ENCODE data around the gene ADM2. TPM values are rescaled to one million over a fixed set of nuclear protein-coding genes. Genes with fewer than 3 reads are reported as not detected.

Gene ADM2
- total and polyA plus RNA-seq, 2 of the 13 experiments (the other 11 are each of a cell fraction or from before 2014, with no cell fraction given) = 1.2 to 3.0 TPM

DNA sequence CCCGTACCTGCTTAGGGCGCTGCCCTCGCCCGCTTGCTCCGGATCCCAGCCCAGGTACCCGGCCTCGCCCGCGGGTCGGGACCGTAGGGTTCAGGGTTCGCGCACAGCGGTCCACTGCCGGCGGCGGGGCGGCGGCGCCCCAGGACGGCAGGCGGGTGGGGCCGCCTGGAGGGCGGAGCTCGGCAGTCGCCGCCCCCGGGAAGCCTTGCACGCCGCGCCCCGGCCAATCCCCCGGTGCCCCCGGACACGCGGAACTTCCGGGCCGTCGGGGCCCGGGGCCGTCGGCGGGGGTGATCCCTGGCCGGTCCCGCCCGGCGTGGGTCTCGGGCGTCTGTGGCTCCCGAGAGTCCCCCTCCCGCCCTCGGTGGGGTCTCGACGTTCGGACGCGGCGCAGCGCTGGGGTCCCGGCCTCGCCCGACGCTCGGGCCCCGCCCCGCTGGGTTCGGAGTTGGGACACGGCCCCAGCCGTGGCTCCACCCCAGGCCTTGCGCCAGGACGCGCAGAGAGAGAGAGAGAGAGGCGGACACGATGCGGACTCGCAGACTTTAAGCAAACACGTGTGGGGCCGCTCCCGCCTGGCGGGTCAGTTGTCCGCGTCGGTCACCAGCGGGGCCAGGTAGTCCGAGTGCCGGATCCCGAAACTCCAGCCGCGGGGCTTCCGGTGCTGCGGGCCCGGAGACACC, 48.7 kb downstream of the ADM2 start, which contains the start of gene TYMP (continued):
- TF ChIP-seq ZNF331 (CRISPR knock-in tag; IDR thresholded peaks at IDR 0.05) = 0 out of 2 replicates have a peak, but pooled peaks have one; percentile 45

DNA sequence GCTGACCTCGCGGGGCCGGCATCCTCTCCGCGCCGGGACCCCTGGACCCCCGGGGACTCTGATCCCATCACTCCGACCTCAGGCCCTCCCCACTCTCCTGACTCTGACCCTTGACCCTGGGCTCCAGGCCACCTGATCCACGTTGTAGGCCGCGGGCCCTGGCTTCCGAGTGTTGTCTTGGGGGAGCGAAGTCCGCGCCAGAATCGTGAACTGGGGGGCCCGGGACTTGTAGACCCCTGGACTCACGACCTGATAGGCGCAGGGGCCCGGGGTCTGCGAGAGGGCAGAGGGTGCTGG, 49.2 kb downstream of the ADM2 start:
- H3K9ac ChIP-seq (ENCODE audit: insufficient read depth, low read depth, low read length) = peak overlapping the region; percentile 73
- H3K79me2 ChIP-seq (ENCODE audit: insufficient read depth, low read length) = peaks cover 2% of the 10 kb centered on the region
- H3K4me1 ChIP-seq (ENCODE audit: insufficient read depth, low read length) = peaks cover 74% of the 10 kb centered on the region
- peak overlapping the region; percentile 84 for H3K4me2 ChIP-seq (ENCODE audit: low read depth, low read length)
- H2AFZ ChIP-seq (ENCODE audit: low read length) = no peak overlapping the region
- BruUV-seq (replicated peaks) = no TSS peak
- intact Hi-C loops (cut with micrococcal nuclease; ENCODE audit: unreplicated experiment) = no loop called here
- H3K36me3 ChIP-seq (replicated peaks in 1 of 2; ENCODE audit: control insufficient read depth in 1 of 2, insufficient read depth in 2 of 2, low read length in 2 of 2) = no peaks in the 10 kb centered on the region
- in situ Hi-C loops (cut with HindIII; ENCODE audit: extremely low pct_ligation_motif_present, low pct_unique_long_range_greater_than_20kb) = loop anchor here (5.0 kb wide), 1 partner anchor 37 kb away; no protein-coding TSS in a partner anchor
- H4K20me1 ChIP-seq (ENCODE audit: insufficient read depth, low read length) = no peaks in the 10 kb centered on the region
- 0% methylated on average over 9 of the region's 21 CpGs for WGBS (ENCODE audit: low lambda C conversion rate)
- peak overlapping the region; percentile 74 for H3K27ac ChIP-seq (ENCODE audit: extremely low read length, insufficient read depth, low read length)
- no peaks in the 10 kb centered on the region for H3K9me3 ChIP-seq (ENCODE audit: low read length)
- H3K27me3 ChIP-seq (ENCODE audit: control insufficient read depth in 1 of 2, insufficient read depth in 2 of 2, low read length in 2 of 2) = 0 out of 5 replicates have a peak, but pooled peaks cover 0 to 6% of the 10 kb centered on the region in 2 experiments
- ATAC-seq = peak; percentile 0; the same call in 1 of the 3 replicates
- FAIRE-seq = no peak
- DNase-seq (ENCODE audit: low spot score) = peak; percentile 37
- POLR2A ChIA-PET = interaction anchor here (0.9 to 5.9 kb wide), 4 partner anchors 9 to 33 kb away, joined by 3 to 34 read pairs (median 10); partner anchors contain the start of genes KLHDC7B, LMF2, NCAPH2 and SYCE3
- peak overlapping the region; percentile 58 to 83 (median 74); a peak in 5 of 6 replicates for H3K4me3 ChIP-seq (replicated peaks in 1 of 3; ENCODE audit: insufficient read depth in 1 of 3, low read depth in 2 of 3, low read length in 3 of 3)
- CTCF ChIA-PET (ENCODE audit: low intra/inter-chr PET ratio, low total read pairs) = no interaction called here
- TF ChIP-seq, protein P1, sequence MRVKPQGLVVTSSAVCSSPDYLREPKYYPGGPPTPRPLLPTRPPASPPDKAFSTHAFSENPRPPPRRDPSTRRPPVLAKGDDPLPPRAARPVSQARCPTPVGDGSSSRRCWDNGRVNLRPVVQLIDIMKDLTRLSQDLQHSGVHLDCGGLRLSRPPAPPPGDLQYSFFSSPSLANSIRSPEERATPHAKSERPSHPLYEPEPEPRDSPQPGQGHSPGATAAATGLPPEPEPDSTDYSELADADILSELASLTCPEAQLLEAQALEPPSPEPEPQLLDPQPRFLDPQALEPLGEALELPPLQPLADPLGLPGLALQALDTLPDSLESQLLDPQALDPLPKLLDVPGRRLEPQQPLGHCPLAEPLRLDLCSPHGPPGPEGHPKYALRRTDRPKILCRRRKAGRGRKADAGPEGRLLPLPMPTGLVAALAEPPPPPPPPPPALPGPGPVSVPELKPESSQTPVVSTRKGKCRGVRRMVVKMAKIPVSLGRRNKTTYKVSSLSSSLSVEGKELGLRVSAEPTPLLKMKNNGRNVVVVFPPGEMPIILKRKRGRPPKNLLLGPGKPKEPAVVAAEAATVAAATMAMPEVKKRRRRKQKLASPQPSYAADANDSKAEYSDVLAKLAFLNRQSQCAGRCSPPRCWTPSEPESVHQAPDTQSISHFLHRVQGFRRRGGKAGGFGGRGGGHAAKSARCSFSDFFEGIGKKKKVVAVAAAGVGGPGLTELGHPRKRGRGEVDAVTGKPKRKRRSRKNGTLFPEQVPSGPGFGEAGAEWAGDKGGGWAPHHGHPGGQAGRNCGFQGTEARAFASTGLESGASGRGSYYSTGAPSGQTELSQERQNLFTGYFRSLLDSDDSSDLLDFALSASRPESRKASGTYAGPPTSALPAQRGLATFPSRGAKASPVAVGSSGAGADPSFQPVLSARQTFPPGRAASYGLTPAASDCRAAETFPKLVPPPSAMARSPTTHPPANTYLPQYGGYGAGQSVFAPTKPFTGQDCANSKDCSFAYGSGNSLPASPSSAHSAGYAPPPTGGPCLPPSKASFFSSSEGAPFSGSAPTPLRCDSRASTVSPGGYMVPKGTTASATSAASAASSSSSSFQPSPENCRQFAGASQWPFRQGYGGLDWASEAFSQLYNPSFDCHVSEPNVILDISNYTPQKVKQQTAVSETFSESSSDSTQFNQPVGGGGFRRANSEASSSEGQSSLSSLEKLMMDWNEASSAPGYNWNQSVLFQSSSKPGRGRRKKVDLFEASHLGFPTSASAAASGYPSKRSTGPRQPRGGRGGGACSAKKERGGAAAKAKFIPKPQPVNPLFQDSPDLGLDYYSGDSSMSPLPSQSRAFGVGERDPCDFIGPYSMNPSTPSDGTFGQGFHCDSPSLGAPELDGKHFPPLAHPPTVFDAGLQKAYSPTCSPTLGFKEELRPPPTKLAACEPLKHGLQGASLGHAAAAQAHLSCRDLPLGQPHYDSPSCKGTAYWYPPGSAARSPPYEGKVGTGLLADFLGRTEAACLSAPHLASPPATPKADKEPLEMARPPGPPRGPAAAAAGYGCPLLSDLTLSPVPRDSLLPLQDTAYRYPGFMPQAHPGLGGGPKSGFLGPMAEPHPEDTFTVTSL (CRISPR knock-in tag; IDR thresholded peaks at IDR 0.05; ENCODE audit: borderline replicate concordance) = no peak
- TF ChIP-seq ZFY (CRISPR knock-in tag; IDR thresholded peaks at IDR 0.05) (peak; percentile 86; the same call in 1 of the 2 replicates), ZNF572 (CRISPR knock-in tag; IDR thresholded peaks at IDR 0.05) (0 out of 2 replicates have a peak, but pooled peaks have one; percentile 37), HDAC2 (CRISPR knock-in tag; IDR thresholded peaks at IDR 0.05) (no peak), KLF6 (CRISPR knock-in tag; IDR thresholded peaks at IDR 0.05) (no peak; the same call in 1 of the 2 replicates), ZNF768 (CRISPR knock-in tag; IDR thresholded peaks at IDR 0.05) (no peak), HNF4G (IDR thresholded peaks at IDR 0.05; ENCODE audit: borderline replicate concordance, low read depth, low read length) (no peak), HNF4G (CRISPR knock-in tag; IDR thresholded peaks at IDR 0.05; ENCODE audit: borderline replicate concordance, low read depth) (peak; percentile 72), ZNF180 (CRISPR knock-in tag; IDR thresholded peaks at IDR 0.05; ENCODE audit: borderline replicate concordance, low read depth) (no peak), ZNF205 (CRISPR knock-in tag; IDR thresholded peaks at IDR 0.05) (no peak)
- TF ChIP-seq, protein P2, sequence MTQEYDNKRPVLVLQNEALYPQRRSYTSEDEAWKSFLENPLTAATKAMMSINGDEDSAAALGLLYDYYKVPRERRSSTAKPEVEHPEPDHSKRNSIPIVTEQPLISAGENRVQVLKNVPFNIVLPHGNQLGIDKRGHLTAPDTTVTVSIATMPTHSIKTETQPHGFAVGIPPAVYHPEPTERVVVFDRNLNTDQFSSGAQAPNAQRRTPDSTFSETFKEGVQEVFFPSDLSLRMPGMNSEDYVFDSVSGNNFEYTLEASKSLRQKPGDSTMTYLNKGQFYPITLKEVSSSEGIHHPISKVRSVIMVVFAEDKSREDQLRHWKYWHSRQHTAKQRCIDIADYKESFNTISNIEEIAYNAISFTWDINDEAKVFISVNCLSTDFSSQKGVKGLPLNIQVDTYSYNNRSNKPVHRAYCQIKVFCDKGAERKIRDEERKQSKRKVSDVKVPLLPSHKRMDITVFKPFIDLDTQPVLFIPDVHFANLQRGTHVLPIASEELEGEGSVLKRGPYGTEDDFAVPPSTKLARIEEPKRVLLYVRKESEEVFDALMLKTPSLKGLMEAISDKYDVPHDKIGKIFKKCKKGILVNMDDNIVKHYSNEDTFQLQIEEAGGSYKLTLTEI (CRISPR knock-in tag; conservative IDR thresholded peaks at IDR 0.05) = no peak
- TF ChIP-seq, protein P3, sequence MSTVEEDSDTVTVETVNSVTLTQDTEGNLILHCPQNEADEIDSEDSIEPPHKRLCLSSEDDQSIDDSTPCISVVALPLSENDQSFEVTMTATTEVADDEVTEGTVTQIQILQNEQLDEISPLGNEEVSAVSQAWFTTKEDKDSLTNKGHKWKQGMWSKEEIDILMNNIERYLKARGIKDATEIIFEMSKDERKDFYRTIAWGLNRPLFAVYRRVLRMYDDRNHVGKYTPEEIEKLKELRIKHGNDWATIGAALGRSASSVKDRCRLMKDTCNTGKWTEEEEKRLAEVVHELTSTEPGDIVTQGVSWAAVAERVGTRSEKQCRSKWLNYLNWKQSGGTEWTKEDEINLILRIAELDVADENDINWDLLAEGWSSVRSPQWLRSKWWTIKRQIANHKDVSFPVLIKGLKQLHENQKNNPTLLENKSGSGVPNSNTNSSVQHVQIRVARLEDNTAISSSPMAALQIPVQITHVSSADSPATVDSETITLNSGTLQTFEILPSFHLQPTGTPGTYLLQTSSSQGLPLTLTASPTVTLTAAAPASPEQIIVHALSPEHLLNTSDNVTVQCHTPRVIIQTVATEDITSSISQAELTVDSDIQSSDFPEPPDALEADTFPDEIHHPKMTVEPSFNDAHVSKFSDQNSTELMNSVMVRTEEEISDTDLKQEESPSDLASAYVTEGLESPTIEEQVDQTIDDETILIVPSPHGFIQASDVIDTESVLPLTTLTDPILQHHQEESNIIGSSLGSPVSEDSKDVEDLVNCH (CRISPR knock-in tag; IDR thresholded peaks at IDR 0.05) = 0 out of 2 replicates have a peak, but pooled peaks have one; percentile 21

All from HepG2 (cell line).